WTC11 (cell line): ENCODE results near the gene CRTC3.

Experiments used
- CTCF ChIP-seq: fragments of 200-600 bp; IDR thresholded peaks from 2 replicates; pipeline ENCODE4 v1.8.0; 2022; ENCODE audit warnings: antibody characterized with exemption
- NR3C1 ChIP-seq: sonication (generic); formaldehyde crosslinking; conservative IDR thresholded peaks from 2 replicates; pipeline ENCODE4 v1.8.1; 2023; ENCODE audit warnings: low read depth, mild to moderate bottlenecking, missing genetic modification reagents
- PREB ChIP-seq: sonication (generic); formaldehyde crosslinking; IDR thresholded peaks from 2 replicates; pipeline ENCODE4 v1.8.1; 2022; ENCODE audit warnings: mild to moderate bottlenecking, missing genetic modification reagents, moderate library complexity, borderline replicate concordance
- USF2 ChIP-seq: sonication (generic); formaldehyde crosslinking; IDR thresholded peaks from 2 replicates; pipeline ENCODE4 v1.8.1; 2023; ENCODE audit warnings: mild to moderate bottlenecking, missing genetic modification reagents, moderate library complexity

GRCh38 chr15:90664650-90665287 lies 135.0 kb downstream of the CRTC3 start:
- TF ChIP-seq USF2 (CRISPR knock-in tag) (no peak), NR3C1 (no peak), CTCF (no peak), PREB (no peak)
